ENCODE measurements around the gene FLT1. TPM values are rescaled to one million over a fixed set of nuclear protein-coding genes. Genes with fewer than 3 reads are reported as not detected.

Gene FLT1
- total RNA-seq, 1 experiment from 2014 or later, result not detected

- no peak for DNase-seq (ENCODE audit: low spot score)
These were observed 102.5 kb downstream of the FLT1 start for GRCh38 chr13:28392428-28392827.

GRCh38 chr13:28387740-28388501 lies 107.0 kb downstream of the FLT1 start:
- DNase-seq (ENCODE audit: low spot score), result no peak

GRCh38 chr13:28385362-28385761 lies 109.6 kb downstream of the FLT1 start:
- no peak for DNase-seq (ENCODE audit: low spot score)

- DNase-seq (ENCODE audit: low spot score), result no peak
These were observed 110.1 kb downstream of the FLT1 start for GRCh38 chr13:28384789-28385188.

GRCh38 chr13:28380319-28380718 lies 114.6 kb downstream of the FLT1 start:
- DNase-seq (ENCODE audit: low spot score), result no peak

- no peak for DNase-seq (ENCODE audit: low spot score)
These were observed 115.4 kb downstream of the FLT1 start for GRCh38 chr13:28379371-28380083.

- no peak for DNase-seq (ENCODE audit: low spot score)
These were observed 118.3 kb downstream of the FLT1 start for GRCh38 chr13:28376604-28377003.

- DNase-seq (ENCODE audit: low spot score), result no peak
These were observed 119.5 kb downstream of the FLT1 start for GRCh38 chr13:28375250-28375930.

GRCh38 chr13:28373810-28374209 lies 121.1 kb downstream of the FLT1 start:
- DNase-seq (ENCODE audit: low spot score), result no peak

- DNase-seq (ENCODE audit: low spot score), result no peak
These were observed 124.5 kb downstream of the FLT1 start for GRCh38 chr13:28370448-28370847.

GRCh38 chr13:28358708-28359107 lies 136.2 kb downstream of the FLT1 start:
- no peak for DNase-seq (ENCODE audit: low spot score)

- DNase-seq (ENCODE audit: low spot score), result no peak
These were observed 137.0 kb downstream of the FLT1 start for GRCh38 chr13:28357911-28358433.

- no peak for DNase-seq (ENCODE audit: low spot score)
These were observed 137.6 kb downstream of the FLT1 start for GRCh38 chr13:28357247-28357825.

GRCh38 chr13:28356561-28357021 lies 138.3 kb downstream of the FLT1 start:
- DNase-seq (ENCODE audit: low spot score), result no peak

GRCh38 chr13:28355822-28356371 lies 139.0 kb downstream of the FLT1 start:
- no peak for DNase-seq (ENCODE audit: low spot score)

- no peak for DNase-seq (ENCODE audit: low spot score)
These were observed 139.7 kb downstream of the FLT1 start for GRCh38 chr13:28355046-28355821.

GRCh38 chr13:28353679-28354078 lies 141.2 kb downstream of the FLT1 start:
- no peak for DNase-seq (ENCODE audit: low spot score)

GRCh38 chr13:28349907-28350654 lies 144.8 kb downstream of the FLT1 start:
- no peak for DNase-seq (ENCODE audit: low spot score)

GRCh38 chr13:28349371-28349770 lies 145.6 kb downstream of the FLT1 start:
- no peak for DNase-seq (ENCODE audit: low spot score)
